HG03378 (cell line): ENCODE measurements around the gene RPA1.
"Not testable (repeated sequence)": the region's sequence is repeated elsewhere in the genome, so short reads cannot be mapped to it uniquely, and the experiment has no call there.

ENCODE experiments used
- ATAC-seq: cut with Tn5 transposase; IDR thresholded peaks from one replicate; pipeline ENCODE4 v1.9.1; 2021; ENCODE audit warnings: mild to moderate bottlenecking, moderate library complexity; ENCODE audit not compliant: unreplicated experiment

Gene RPA1

DNA sequence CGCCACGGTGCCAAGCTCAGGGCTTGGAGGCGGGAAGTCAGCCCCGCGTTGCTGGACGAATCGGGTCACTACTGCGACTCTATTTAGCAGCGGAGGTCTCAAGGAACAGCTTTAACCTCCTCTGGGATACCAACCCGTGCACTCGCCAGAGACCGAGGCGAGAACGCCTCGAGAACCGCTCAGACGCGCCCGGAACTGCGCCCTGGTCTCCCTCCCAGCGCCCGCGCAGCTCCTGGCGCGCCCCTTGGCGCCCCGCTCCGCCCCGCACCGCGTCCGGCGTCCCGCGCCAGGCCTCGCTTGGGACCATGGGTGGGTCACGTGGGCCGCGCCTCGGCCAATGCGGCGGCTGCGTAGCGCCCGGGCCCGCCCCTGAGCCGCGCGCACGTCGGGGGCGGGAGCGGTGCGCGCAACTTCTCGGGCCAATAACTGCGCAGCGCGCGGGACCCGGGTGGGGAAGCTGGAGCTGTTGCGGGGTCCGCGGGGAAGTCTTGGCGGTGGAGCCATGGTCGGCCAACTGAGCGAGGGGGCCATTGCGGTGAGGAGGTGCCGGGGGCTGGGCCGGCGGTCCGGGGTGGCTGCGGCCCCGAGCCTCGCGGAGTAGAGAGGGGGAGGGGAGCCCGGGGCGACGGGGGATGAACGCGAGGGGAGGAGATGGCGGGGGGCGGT, at the start of gene RPA1, which contains the start of gene SMYD4:
TSS of gene RPA1 (plus strand) at position 414 of the 666 bp plus-strand sequence. CDS start at position 503, 89 bp downstream.
TSS of gene SMYD4 (minus strand) at position 311 of the 666 bp plus-strand sequence. CDS start 1,908 bp downstream, outside the sequence.
- ATAC-seq: peak; percentile 48

GRCh38 chr17:1782171-1782567, 47.6 kb upstream of the RPA1 start:
- ATAC-seq: no peak

- no peak for ATAC-seq
These were observed 46.5 kb upstream of the RPA1 start for GRCh38 chr17:1783271-1783670.

GRCh38 chr17:1783834-1784611, 45.8 kb upstream of the RPA1 start:
- ATAC-seq: no peak

- ATAC-seq: no peak
These were observed 43.9 kb upstream of the RPA1 start for GRCh38 chr17:1785930-1786329.

DNA sequence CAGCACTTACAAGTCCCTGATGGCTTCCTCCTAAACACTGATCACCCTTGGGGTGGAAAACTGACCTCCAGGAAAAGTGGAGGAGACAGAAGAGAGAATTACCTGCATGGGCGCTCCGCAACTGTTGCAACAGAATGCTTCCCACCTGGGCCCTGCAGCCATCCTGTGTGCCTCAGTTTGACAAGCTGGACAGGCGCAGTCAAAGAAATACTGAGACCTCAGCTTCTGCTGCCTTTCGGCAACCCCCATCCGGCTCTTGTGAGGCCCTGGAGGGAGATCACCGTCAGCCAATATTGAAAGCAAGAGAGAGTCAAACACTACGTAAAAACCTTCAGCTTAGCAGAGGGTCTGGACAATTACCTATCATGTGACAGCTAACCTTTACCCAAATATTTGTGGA, 43.1 kb upstream of the RPA1 start:
- no peak for ATAC-seq

DNA sequence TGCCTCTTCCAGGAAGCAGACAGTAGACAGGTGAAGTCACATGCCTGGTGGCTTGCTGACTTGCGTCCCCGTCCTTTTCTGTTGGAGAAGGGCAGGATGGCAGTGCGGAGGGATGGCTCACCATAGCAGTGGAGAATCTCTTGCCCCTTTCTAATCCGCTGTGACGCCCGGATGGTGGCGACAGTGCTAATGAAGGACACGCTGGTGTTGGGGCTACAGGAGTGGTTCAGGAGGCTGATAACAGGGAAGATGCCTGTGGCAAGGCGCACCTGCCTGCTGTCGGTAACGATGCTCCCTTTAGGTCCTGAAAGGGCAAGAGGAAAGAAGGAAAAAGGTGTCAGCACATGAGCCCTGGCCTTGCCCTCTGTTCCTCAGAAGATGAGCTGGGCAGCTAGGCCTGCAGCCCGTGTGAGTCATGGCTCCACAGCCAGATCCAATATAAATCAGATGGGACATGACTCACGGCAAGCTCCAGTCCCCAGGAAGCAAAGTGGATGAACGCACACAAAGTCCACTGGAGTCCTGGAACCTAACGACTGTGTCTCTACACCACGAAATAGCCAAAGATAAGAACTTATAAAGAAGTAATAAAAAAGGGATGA, 42.4 kb upstream of the RPA1 start:
- no peak for ATAC-seq

GRCh38 chr17:1789936-1790335, 39.9 kb upstream of the RPA1 start:
- no peak for ATAC-seq

DNA sequence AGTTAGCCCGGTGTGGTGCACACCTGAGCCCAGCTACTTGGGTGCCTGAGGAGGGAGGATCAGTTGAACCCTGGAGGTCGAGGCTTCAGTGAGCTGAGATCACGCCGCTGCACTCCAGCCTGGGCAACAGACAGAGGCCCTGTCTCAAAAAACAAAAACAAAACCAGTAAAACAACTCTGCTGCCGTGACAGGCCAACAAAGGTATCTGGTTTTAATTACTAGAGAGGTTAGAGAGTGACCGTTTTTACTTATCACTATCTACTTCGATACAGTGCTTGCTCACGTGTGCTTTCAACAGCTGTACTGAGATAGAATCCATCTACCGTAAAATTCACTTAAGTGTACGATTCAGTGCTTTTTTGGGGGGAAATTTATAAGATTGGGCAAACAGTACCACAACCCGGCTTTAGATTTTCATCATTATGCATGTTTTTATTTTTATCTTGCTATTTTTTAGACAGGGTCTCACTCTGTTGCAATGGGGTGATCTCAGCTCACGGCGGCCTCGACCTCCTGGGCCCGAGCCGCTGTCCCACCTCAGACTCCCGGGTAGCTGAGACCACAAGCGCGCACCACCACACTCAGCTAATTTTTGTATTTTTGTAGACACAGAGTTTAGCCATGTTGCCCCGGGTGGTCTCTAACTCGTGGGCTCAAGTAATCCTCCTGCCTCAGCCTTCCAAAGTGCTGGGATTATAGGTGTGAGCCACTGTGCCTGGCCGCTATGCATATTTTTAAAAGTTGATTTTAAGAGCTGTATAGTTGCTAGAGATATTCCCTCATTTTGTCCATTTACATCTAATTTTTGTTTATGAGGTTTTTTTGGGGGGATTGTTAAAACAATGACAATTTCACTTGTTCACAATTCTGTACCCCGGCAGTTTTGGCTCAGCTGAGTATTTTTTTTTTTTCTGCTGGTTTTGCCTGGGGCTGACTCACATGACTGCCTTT, 37.0 kb upstream of the RPA1 start:
- ATAC-seq: no peak

DNA sequence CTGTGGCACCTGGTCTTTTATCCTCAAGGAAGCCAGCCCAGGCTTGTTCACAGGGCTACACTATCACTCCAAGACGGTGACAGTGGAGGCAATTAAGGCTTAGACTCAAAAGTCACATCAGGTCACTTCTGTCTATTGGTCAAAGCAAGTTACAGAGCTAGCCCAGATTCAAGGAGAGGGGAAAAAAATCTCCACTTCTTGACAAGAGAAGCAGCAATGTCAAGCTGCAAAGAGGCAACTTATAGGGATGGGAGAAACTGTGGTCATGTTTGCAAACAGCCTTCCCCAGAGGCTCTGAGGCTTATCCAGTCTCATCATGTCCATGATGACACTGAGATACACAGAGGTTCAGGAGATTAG, 36.4 kb upstream of the RPA1 start:
- ATAC-seq: no peak

- no peak for ATAC-seq
These were observed 33.0 kb upstream of the RPA1 start for GRCh38 chr17:1796800-1797199.

GRCh38 chr17:1797323-1797722, 32.5 kb upstream of the RPA1 start:
- no peak for ATAC-seq

DNA sequence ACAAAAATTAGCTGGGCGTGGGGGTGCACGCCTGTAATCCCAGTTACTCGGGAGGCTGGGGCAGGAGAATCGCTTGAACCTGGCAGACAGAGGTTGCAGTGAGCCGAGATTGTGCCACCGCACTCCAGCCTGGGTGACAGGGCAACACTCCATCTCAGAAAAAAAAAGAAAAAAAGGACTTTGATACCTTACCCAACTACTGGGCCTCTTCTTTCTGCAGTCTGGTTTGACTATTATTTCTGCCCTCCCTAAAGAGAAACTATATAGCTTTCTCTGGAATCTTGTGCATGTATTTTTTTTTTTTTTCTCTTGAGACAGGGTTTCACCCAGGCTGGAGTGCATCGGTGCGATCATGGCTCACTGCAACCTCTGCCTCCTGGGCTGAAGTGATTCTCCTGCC, 32.0 kb upstream of the RPA1 start:
- ATAC-seq: not testable (repeated sequence)

GRCh38 chr17:1800240-1800639, 29.6 kb upstream of the RPA1 start:
- ATAC-seq: no peak

GRCh38 chr17:1800712-1801111, 29.1 kb upstream of the RPA1 start:
- ATAC-seq: no peak

GRCh38 chr17:1802429-1802828, 27.4 kb upstream of the RPA1 start:
- ATAC-seq: no peak

DNA sequence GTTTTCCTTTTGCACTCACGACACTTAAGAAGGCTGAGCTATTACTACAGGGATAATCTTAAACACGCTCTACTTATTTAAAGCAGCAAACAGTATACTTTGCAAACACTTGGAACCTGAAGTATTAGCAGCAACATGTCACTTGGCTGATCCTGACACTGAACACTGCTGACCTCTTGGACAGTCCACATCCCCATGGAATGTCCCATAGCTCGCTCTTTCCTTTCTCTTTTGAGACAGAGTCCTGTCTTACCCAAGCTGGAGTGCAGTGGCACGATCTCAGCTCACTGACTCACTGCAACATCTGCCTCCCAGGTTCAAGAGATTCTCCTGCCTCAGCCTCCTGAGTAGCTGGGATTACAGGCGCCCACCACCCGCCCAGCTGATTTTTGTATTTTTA, 26.5 kb upstream of the RPA1 start:
- no peak for ATAC-seq

DNA sequence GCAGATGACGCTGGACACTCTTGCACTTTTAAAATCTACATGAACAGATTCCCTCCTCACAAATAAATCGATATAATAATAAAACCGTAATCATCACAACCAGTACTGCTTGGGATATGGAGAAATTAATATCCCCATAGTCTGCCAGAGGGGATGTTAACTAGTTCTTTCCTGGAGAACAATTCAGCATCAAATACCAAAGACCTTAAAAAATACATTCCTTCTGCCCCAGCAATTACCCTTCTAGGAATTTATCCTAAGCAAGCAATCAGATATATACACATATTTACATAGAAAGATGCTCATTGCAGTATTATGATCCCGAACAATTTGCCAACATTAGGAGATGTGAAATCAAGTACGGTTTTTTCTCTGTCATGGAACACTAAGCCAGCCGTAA, 21.9 kb upstream of the RPA1 start:
- ATAC-seq: no peak

DNA sequence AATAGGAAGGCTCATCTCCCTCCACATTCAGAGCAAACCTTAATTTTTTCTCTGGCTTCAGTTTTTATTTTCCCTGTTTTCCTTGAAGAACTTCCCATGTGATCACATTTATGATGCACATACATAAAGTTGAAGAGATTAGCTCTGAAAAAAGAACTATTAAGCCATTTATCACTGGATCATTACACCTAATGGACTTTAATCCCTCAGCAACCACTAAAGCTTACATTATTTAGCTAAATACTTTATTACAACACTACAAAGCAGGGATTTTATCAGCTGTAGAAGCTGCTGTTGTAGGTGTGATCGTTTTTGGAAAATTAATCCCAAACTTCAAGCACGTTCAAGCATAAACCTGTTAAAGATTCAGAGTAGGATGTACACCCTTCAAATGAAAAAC, 21.2 kb upstream of the RPA1 start:
- ATAC-seq: no peak

DNA sequence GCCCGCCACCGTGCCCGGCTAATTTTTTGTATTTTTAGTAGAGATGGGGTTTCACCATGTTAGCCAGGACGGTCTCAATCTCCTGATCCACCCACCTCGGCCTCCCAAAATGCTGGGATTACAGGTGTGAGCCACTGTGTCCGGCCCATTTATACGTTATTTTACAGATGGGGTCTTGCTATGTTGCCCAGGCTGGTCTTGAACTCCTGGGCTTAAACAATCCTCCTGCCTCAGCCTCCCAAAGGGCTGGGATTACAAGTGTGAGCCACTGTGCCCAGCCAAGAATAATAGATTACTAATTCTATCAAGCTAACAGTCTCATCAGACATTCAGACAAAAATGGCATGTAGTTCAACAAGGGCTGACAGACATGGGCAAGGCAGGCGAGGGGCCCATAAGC, 20.0 kb upstream of the RPA1 start:
- ATAC-seq: not testable (repeated sequence)
